HG03521 (cell line): ENCODE results near the gene KCNJ5.

Source experiments
- ATAC-seq: cut with Tn5 transposase; IDR thresholded peaks from one replicate; pipeline ENCODE4 v1.9.1; 2021; ENCODE audit warnings: mild to moderate bottlenecking, moderate library complexity; ENCODE audit not compliant: unreplicated experiment

KCNJ5 gene

DNA sequence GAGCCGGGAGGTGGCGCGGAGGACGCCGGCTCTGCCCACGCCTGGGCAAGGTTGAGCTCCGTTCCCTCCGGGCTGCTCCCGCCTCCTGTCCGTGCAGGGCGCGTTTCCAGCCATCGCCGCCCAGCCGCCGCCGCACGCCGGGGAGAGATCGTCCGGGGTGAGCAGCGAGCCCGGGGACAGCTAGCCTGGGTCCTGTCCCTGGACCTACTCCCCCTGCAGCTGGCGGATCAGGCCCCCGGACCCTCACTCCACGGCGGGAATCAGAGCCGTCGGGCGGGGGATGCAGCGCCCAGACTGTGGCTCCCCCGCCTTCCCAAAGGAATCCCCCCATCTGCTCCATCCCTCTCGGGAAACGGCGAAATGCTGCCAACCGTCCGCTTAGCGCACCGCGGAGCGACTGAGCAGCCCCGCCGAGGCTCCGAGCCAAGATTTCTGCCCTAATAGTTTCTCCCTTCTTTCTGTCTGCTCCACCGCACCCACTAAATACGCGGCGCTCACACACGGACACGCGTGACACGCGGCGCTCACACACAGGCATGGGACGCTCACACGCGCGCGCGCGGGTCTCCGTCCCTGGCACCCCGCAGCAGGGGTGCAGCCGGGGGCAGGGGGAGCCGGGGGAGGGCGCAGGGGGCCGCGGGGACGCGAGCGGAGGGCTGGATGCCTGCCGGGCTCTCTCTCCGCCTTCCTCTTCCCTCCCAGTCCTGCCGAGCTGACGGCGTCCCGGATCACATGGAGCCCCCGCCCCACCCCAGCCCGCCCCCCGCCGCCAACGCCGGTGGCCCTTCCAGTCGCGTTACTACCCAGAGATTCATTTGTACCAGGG is at the start of gene KCNJ5:
TSS of gene KCNJ5 (plus strand) at position 814 of the 826 bp plus-strand sequence. CDS start 19,918 bp downstream, outside the sequence.
- ATAC-seq: no peak

GRCh38 chr11:128841461-128842072 is 49.6 kb upstream of the KCNJ5 start:
- peak; percentile 66 for ATAC-seq

- ATAC-seq: no peak
These were observed 47.9 kb upstream of the KCNJ5 start for GRCh38 chr11:128843198-128843785.

DNA sequence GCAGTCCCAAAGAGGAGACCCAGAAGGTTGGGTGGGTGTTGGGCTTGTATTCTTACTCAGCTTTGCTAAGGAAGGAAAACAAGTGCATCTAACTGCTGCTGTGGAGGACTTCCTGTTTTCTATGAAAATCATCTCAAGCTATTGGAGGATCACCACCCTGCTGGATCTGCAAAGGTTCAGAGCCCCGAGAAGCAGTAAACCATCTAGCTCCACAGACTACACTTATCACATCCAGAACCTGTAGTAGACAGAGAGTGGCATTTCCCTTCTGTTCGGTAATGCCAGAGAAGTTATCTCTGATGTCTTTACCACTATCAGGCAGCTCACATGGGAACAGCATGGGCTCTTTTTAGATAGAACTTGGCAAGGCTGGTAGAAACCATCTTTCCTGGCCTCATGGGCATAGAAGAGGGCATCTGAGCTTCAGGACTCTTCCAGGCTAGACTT is 45.8 kb upstream of the KCNJ5 start:
- no peak for ATAC-seq

GRCh38 chr11:128846985-128847384 is 44.2 kb upstream of the KCNJ5 start:
- ATAC-seq: no peak

- ATAC-seq: peak; percentile 88
These were observed 42.2 kb upstream of the KCNJ5 start for GRCh38 chr11:128848815-128849455.

GRCh38 chr11:128852327-128853023 is 38.7 kb upstream of the KCNJ5 start:
- no peak for ATAC-seq

GRCh38 chr11:128853559-128853958 is 37.6 kb upstream of the KCNJ5 start:
- no peak for ATAC-seq

DNA sequence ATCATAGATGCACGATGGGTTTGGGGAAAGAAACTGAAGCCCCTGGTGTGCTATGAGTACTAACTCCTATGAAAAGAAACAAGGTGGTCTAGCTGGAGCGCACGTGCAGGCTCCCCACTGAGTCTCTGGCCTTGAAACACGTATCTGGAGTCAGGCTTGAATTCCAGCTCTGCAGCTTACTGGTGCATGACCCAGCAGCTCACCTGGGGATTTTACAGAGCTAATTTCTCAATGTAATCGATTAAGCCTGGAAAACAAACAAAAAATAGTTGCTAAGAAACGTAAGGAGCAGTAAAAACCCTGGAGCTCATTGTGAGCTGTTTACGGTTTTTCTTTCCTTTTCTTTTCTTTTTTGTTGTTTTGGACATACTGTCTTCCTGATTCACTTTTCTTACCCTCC is 36.3 kb upstream of the KCNJ5 start:
- no peak for ATAC-seq

DNA sequence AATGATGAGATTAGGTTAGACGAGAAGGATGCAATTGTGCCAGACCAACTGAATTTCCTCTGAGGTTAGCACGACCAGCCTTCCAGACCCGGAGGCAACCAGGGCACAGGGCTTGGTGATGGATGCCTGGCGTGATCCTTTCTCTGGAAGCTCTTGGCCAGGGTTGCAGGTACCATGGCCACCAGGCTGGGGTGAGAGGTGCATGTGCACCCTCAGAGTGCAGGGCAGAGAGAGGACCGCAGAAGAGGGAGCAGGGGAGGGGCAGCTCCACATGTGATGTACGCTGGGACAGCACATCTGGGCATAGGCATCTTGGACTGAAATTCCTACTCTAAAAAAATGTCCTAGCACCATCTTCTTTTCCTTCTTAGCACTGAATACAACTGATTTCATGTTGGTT is 34.9 kb upstream of the KCNJ5 start:
- no peak for ATAC-seq

DNA sequence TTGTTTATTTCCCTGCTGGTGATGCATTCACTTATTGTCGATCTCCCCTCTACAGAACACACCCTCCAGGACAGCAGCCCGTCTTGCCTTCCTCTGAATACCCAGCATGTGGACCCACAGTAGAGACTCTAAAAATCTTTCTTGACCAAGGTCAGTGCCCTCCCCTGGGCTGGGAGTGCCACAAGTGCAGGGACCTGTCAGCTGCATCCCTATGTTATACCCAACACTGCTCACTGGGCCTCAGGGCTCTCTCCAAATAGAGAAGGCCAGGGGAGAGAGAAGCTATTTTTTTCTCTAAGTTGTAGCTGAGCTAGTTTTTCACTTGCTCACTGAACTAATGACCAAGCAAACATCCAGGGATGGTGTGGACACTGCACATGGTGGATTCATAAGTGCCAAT is 33.8 kb upstream of the KCNJ5 start:
- no peak for ATAC-seq

DNA sequence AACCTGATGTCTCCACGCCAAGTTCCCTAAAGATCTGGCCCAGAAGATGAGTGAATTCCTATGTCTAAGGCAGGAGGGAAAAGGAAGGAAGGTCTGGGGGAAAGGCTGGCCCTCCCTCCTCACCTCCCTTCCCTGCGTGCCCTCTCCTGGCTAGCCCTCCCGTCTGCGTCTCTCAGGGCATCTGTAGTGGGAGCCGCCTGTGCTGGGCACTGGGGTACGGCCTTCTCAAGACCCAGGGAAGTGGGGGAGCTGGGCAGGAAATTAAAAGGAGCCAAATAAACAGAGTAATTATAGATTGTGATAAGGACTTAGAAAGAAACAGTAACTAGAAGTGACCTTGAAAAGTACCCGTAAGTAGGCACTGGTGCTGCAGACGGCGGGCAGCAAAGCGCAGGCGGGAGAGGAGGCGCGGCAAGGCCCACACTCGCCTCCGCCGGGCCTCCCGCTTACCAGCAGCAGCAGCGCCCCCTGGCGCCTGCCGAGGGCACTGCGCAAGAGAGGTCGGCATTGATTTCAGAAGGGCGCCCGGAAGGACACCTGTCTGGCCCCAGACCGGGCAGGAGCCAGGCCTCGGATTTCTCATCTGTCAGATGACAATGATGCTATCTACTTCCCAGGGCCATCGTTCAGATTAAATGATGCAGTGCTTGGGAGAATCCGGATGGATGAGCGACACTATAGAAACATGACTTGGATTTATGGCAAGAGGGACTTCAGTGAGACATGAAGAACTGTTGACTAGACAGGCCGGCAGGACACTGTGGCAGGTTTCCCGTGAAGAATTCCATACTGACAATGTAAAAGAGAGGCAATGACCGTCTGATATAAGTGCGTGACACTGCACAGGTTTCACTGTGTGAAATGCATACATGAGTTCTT is 31.4 kb upstream of the KCNJ5 start:
- ATAC-seq: peak; percentile 86

DNA sequence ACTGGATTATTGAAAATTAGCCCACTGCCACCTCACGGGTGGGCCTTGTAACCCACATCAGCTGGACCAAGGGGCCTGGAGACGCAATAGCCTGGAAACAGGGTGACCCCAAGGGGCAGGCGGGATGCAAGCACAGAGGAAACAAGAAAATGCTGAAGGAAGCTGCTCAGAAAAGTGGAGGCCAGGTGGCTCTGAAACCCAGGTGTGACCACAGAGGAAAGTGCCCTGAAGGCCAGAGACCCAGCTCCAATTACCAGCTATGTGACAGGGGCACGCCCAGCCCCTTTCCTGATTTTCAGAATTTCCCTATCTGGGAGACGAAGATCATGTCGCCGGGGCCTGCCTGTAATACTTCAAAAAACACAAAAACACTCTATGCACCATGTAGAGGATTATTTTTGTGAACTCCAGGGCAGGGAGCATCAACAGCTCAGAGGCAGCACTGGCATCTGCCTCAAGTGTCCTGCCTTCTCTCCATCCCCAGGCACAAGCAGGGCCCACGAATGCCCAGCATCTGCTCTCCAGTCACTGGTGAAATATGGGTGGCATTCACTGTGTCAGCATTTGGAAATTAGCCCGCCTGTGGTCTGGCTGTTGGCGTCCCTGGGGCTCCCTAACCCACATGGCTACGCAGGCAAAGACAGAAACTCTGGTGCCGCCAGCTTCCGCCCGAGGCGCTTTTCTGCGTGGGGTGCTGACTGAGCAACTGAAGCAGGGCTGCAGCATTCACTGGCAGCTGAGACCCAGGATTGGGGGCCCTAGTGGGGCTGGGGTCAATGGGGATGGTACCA is 30.4 kb upstream of the KCNJ5 start:
- ATAC-seq: no peak

DNA sequence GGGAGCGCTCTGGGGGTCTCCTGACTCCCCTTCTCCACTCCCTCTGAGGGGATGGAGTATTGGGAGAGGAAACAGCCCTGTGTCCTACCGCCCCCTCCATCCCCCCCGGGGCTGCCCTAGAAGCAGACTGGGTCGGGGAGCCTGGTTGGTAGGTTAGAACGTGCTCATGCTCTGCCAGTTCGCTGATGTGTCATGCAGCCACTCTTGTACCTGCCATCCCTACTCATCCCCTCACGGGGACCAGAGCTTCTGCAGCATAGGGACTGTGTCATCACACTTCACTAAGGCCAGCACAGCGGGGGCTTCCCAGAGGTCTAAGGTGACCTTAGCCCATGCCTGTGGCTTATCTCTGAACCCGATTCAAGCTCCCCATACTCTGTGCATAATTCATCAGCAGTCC is 28.8 kb upstream of the KCNJ5 start:
- no peak for ATAC-seq

GRCh38 chr11:128862908-128863660 is 28.1 kb upstream of the KCNJ5 start:
- ATAC-seq: no peak

- ATAC-seq: no peak
These were observed 25.7 kb upstream of the KCNJ5 start for GRCh38 chr11:128865490-128865889.

- no peak for ATAC-seq
These were observed 23.9 kb upstream of the KCNJ5 start, which contains the start of gene KCNJ1 for GRCh38 chr11:128867277-128867676. KCNJ1 (minus strand) TSS chr11:128867296; CDS start chr11:128840243, 27,053 bp downstream.
